GM18508 (cell line): Measurements from ENCODE around the gene CLOCK.

Experiments used
- ATAC-seq: cut with Tn5 transposase; IDR thresholded peaks from one replicate; pipeline ENCODE4 v1.9.1; 2021; ENCODE audit warnings: moderate number of reproducible peaks; ENCODE audit not compliant: insufficient read depth, unreplicated experiment

The CLOCK gene

GRCh38 chr4:55499495-55499894 is 47.2 kb downstream of the CLOCK start:
- no peak for ATAC-seq

DNA sequence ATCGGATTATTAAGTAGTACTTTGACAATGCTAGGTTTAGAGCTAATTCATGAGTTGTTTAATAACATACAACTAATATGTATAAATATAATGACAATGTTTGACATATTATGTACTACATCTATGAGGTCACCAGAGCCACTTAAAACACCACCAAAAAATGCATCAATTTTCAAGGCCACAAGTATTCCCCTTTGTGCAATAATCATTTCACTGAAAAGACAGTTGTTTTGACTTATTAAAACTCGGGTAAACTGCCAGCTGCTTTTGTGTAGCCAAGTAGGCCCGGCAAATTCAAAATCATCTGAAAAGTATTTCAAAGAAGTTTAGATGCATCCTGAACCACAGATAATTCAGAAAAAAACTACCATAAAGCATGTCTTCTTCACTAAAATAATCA is 48.7 kb downstream of the CLOCK start:
- ATAC-seq: no peak

DNA sequence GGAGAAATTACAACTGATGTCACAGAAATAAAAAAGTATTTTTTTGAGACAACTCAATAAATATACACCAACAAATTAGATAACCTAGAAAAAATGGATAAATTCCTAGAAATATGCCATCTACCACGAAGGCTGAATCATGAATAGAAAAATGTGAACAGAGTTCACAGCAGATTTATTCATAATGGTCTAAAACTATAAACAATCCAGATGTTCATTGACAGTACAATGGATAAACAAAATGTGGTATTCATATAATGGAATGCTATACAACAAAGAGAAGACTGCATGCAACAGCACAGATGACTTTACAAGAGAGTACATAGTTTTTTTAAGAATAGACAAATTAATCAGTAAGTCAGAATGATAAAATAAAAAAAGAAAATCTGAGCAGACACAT is 55.2 kb downstream of the CLOCK start:
- ATAC-seq: no peak

DNA sequence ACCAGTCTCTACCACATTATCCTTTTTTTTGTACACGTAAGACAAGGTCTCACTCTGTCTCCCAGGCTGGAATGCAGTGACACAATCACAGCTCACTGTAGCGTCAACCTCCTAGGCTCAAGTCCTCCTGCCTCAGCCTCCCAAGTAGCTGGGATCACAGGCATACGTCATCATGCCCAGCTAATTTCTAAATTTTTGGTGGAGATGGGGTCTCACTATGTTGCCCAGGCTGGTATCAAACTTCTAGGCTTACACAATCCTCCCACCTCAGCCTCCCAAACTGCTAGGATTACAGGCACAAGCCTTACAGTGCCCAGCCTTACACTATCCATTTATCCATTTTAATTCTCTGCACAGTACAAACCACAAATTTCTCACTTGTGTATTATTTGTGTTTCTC is 58.0 kb downstream of the CLOCK start:
- ATAC-seq: no peak

DNA sequence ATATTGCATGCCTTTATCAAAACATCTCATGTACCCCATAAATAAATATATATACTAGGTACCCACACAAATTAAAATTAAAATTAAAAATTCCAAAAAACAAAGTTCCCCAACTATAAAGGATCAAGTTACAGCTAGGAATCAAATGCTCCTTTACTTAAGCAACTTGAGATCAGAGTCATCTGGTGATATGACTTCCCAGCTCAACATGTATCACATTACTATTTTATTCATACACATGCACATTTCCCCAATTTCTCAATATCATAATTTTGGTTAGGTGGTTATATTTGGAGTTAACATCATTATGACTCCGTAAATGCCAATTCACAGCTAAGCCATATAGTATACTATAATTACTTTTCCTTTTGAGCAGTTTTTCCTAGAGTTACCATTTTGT is 60.9 kb downstream of the CLOCK start:
- ATAC-seq: no peak

DNA sequence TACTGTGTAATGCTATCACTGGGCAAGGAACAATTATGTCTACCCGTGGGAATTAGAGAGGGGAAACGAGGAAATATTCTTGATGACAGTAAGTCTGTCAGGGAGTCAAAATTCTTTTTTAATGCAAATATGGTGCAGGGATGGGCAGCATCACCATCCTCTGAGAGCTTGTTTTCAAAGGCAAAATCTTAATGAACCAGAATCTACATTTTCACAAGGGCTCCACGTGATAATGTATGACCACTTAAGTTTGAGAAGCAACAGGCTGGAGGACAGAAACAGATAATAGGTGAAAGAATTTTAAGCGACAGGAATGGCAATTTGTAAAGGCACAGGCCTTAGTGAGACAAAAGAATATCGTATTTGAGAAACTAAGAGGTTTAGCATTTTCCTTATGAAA is 63.4 kb downstream of the CLOCK start:
- ATAC-seq: no peak

- no peak for ATAC-seq
Observed at GRCh38 chr4:55475394-55476243, 71.1 kb downstream of the CLOCK start.

GRCh38 chr4:55469979-55470378 is 76.7 kb downstream of the CLOCK start:
- ATAC-seq: no peak

GRCh38 chr4:55468724-55469123 is 78.0 kb downstream of the CLOCK start:
- ATAC-seq: no peak

DNA sequence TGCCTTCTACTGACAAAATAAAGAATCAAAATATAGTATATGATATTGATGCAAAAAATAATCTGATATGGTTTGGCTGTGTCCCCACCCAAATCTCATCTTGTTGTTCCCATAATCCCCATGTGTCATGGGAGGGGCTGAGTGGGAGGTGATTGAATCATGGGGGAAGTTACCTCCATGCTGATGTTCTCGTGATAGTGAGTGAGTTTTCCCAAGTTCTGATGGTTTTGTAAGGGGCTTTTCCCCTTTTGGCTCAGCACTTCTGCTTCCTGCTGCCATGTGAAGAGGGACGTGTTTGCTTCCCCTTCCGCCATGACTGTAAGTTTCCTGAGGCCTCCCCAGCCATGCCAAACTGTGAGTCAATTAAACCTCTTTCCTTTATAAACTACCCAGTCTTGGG is 80.7 kb downstream of the CLOCK start:
- no peak for ATAC-seq

DNA sequence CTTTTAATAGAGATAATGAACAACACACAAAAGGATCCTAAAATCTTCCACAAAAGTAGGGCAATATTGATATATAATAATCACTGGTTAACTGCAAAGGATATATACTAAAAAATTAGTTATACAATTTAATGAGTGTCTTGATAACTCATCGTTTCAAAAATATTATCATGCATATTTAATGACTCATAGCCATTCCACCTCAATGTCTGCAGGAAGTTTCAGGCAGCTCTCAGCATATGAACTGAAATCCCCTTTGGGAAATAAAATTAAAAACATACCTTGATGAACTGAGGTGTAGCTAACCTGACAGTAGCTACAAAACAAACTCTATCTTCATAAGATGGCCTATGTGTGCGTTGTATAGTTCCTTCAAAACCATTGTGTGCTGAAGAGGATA is 88.1 kb downstream of the CLOCK start:
- ATAC-seq: no peak

DNA sequence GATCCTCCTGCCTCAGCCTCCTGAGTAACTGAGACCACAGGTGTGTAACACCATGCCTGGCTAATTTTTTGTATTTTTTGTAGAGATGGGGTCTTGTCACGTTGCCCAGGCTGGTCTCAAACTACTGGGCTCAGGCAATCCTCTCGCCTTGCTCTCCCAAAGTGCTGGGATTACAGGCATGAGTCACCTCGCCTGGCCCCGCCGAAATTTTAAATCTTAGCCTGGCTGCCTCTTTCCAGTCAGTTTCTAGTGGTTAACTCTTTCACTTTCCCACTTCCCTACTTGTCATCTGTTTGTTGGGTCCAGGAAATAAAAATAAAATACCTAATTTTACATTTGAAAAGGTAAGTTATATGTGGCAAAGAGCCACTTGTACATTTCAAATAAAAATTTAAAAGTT is 88.5 kb downstream of the CLOCK start:
- ATAC-seq: no peak

GRCh38 chr4:55450566-55450965 is 96.1 kb downstream of the CLOCK start:
- no peak for ATAC-seq

- no peak for ATAC-seq
Observed at GRCh38 chr4:55447831-55448230, 98.9 kb downstream of the CLOCK start.

DNA sequence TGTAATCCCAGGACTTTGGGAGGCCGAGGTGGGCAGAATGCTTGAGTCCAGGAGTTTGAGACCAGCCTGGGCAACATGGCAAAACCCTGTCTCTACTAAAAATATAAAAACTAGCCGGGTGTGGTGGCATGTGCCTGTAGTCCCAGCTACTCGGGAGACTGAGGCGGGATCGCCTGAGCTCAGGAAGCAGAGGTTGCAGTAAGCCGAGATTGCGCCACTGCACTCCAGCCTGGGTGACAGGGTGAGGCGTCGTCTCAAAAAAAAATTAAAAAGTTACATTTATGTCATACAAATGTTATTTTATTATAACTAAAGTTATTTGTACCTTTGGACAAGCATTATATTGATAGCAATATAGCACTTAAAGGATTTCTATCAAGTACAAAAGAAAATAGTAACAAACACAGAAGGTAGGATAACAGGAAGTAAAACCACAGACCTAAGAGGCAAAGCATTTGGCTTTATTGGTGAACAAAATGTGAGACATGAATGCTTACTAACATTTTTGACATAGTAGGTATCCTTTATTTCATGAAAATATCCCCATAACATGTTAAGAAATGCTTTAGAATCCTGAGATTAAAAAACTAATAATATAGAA is 99.5 kb downstream of the CLOCK start:
- no peak for ATAC-seq

- no peak for ATAC-seq
Observed at GRCh38 chr4:55446578-55446922, 100.2 kb downstream of the CLOCK start.

DNA sequence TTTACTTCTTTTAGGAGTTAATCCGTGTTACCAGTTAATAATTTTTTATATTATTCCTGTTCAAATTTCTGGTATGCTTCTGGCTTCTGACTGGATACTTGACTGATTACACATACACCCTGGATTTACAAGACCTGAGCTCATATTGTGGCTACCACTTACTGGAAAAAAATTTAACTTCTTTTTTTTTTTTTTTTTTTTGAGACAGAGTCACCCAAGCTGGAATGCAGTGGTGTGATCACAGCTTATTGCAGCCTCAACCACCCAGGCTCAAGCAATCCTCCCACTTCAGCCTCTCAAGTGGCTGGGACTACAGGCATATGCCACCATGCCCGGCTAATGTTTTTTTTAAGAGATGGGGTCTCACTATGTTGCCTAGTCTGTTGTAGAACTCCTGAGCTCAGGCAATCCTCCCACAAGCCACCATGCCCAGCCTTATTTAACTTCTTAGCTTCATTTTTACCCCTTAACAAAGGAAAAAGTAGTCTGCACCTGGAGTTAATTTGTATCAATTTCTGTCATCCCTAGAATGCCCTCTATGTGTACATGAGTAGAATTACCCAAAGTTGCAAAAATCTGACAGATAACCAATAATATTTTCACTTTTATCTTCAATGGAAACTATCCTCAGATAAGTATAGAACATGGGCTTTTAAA is 100.7 kb downstream of the CLOCK start:
- ATAC-seq: no peak

GRCh38 chr4:55444827-55445226 is 101.9 kb downstream of the CLOCK start:
- no peak for ATAC-seq

DNA sequence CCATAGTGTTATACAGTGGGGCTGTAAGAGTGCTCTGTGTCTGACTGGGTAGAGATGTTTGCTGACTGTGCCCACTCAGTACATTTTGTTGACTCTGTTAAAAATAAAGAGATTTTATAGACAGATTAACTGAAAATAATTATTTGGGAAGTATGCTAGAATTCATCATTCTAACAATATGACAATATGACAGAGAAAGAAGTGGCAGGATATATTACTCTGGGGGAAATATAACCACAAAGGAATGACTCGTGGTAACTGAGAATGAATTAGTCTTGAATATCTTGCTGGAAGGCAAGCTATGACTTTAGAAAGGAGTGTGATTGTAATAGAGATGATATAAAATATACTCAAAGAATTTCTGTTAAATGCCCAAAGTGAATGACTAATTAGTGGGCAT is 104.2 kb downstream of the CLOCK start:
- ATAC-seq: no peak

DNA sequence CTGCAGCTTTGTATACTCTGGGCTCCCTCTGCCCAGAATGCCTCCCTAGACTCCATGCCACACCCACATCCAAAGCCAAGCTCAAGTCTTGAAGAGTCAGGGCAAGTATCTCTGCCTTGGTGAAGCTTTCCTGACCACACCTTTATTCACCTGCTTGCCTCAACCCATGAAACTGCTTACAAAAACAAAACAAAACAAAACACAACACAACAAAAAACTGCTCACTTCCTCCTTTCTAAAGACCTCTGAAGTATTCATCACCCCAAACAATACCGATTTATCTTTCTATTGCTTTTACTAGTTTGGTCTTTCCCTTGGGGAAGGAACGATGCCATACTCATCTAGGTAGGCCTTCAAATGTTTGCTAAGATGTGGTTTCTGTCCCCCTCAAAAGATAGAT is 105.9 kb downstream of the CLOCK start:
- ATAC-seq: no peak

DNA sequence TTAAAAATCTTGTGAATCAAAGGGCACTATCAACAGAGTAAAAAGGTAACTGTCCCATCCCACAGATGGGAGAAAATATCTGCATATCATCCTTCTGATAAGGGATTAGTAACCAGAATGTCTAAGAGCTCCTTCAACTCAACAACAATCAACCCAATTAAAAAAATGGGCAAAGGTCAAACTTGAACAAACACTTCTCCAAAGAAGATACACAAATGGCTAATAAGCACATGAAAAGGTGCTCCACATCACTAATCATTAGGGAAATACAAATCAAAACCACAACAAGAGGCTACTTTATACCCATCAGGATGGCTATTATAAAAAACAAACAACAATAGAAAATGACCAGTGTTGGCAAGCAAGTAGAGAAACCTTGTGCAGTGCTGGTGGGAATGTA is 107.7 kb downstream of the CLOCK start:
- no peak for ATAC-seq

GRCh38 chr4:55438314-55438713 is 108.4 kb downstream of the CLOCK start:
- ATAC-seq: no peak
